MCF 10A (cell line): ENCODE measurements around the gene RABGAP1. TPM values are rescaled to one million over a fixed set of nuclear protein-coding genes. Genes with fewer than 3 reads are reported as not detected.

ENCODE experiments used
- BruUV-seq: library from RNA; stranded (reverse); fragments of 400-500 nt; replicated peaks from 2 replicates; lab custom pipeline; 2021; lab: Mats Ljungman, UMichigan
- CTCF ChIA-PET: fragments of 300-600 bp; sonication (Branson Sonifier 250); formaldehyde crosslinking; extraction: SDS; loops from one replicate; lab custom pipeline; 2021; ENCODE audit warnings: antibody characterized with exemption, inconsistent platforms; lab: Yijun Ruan, JAX
- POLR2A ChIA-PET: fragments of 300-600, 350-650 bp; sonication (Branson Sonifier 250); formaldehyde crosslinking; extraction: SDS; loops from one replicate; lab custom pipeline; 2020; ENCODE audit warnings: antibody characterized with exemption, inconsistent platforms; lab: Yijun Ruan, JAX
- DNase-seq: peaks from one replicate; pipeline ENCODE4 v3.0.0-alpha.2; 2018; ENCODE audit not compliant: unreplicated experiment
- H3K27ac Mint-ChIP-seq: one replicate; pipeline ENCODE4 v1.8.0; 2022; ENCODE audit warnings: mild to moderate bottlenecking, low read depth, mixed read lengths; ENCODE audit not compliant: unreplicated experiment
- H3K27me3 Mint-ChIP-seq: one replicate; pipeline ENCODE4 v1.8.0; 2022; ENCODE audit warnings: mixed read lengths; ENCODE audit not compliant: insufficient read depth, unreplicated experiment
- H3K36me3 Mint-ChIP-seq: one replicate; pipeline ENCODE4 v1.8.0; 2022; ENCODE audit warnings: mild to moderate bottlenecking, moderate library complexity, mixed read lengths; ENCODE audit not compliant: insufficient read depth, unreplicated experiment
- H3K4me1 Mint-ChIP-seq: one replicate; pipeline ENCODE4 v1.8.0; 2022; ENCODE audit warnings: mixed read lengths; ENCODE audit not compliant: insufficient read depth, unreplicated experiment
- H3K4me3 Mint-ChIP-seq: one replicate; pipeline ENCODE4 v1.8.0; 2022; ENCODE audit warnings: mild to moderate bottlenecking, moderate library complexity, mixed read lengths; ENCODE audit not compliant: unreplicated experiment
- H3K9me3 Mint-ChIP-seq: one replicate; pipeline ENCODE4 v1.8.0; 2022; ENCODE audit warnings: mixed read lengths; ENCODE audit not compliant: unreplicated experiment
- CTCF ChIP-seq: fragments of 200-600 bp; IDR thresholded peaks from one replicate; pipeline ENCODE4 v1.8.0; 2022; ENCODE audit warnings: antibody characterized with exemption, mild to moderate bottlenecking; ENCODE audit not compliant: unreplicated experiment
- intact Hi-C: fragments of 100-400 bp; cut with micrococcal nuclease; formaldehyde crosslinking; loops from 2 replicates; pipeline ENCODE4 v1.14.1; 2022
- total RNA-seq: library from RNA; stranded (reverse); gene quantifications from 2 replicates; pipeline ENCODE4 v1.2.3, GENCODE V29; 2022

RABGAP1 gene
- total RNA-seq, 1 experiment from 2014 or later, result 43.1 TPM

GRCh38 chr9:123065196-123065595 is 124.4 kb downstream of the RABGAP1 start:
- Mint-ChIP-seq H3K36me3 (peaks cover 38% of the 10 kb centered on the region), H3K9me3 (peaks cover 7% of the 10 kb centered on the region), H3K4me1 (peaks cover 37% of the 10 kb centered on the region), H3K27ac (no peak overlapping the region), H3K27me3 (no peaks in the 10 kb centered on the region), H3K4me3 (no peak overlapping the region)
- ChIA-PET CTCF (no interaction called here), POLR2A (interaction anchor here (1.0 kb wide), 1 partner anchor 161 kb away, joined by 3 read pairs; no protein-coding TSS in a partner anchor)
- no TSS peak for BruUV-seq
- TF ChIP-seq CTCF, result no peak
- no peak for DNase-seq
- intact Hi-C loops, result no loop called here

- H3K27me3 Mint-ChIP-seq, result no peaks in the 10 kb centered on the region
- no peak for DNase-seq
- ChIA-PET CTCF (interaction anchor here (0.6 to 5.0 kb wide), 4 partner anchors 8 to 477 kb away, joined by 3 to 28 read pairs (median 5); no protein-coding TSS in a partner anchor), POLR2A (no interaction called here)
- H3K4me3 Mint-ChIP-seq, result no peak overlapping the region
- peaks cover 37% of the 10 kb centered on the region for H3K4me1 Mint-ChIP-seq
- H3K9me3 Mint-ChIP-seq, result peaks cover 7% of the 10 kb centered on the region
- intact Hi-C loops, result no loop called here
- no peak for TF ChIP-seq CTCF
- H3K36me3 Mint-ChIP-seq, result peaks cover 55% of the 10 kb centered on the region
- no peak overlapping the region for H3K27ac Mint-ChIP-seq
- BruUV-seq, result no TSS peak
These were observed 126.3 kb downstream of the RABGAP1 start for GRCh38 chr9:123067136-123067535.

- H3K4me1 Mint-ChIP-seq, result peaks cover 26% of the 10 kb centered on the region
- POLR2A ChIA-PET, result no interaction called here
- peaks cover 61% of the 10 kb centered on the region for H3K36me3 Mint-ChIP-seq
- H3K27ac Mint-ChIP-seq, result peak overlapping the region; percentile 81
- intact Hi-C loops, result no loop called here
- BruUV-seq, result no TSS peak
- no peaks in the 10 kb centered on the region for H3K27me3 Mint-ChIP-seq
- H3K4me3 Mint-ChIP-seq, result no peak overlapping the region
- no peak for TF ChIP-seq CTCF
- DNase-seq, result peak; percentile 52
- CTCF ChIA-PET, result interaction anchor here (5.0 kb wide), 1 partner anchor 13 kb away, joined by 28 read pairs; no protein-coding TSS in a partner anchor
- H3K9me3 Mint-ChIP-seq, result peaks cover 2% of the 10 kb centered on the region
These were observed 128.2 kb downstream of the RABGAP1 start for GRCh38 chr9:123069010-123069481.

GRCh38 chr9:123070198-123070597 is 129.4 kb downstream of the RABGAP1 start:
- Mint-ChIP-seq H3K36me3 (peaks cover 67% of the 10 kb centered on the region), H3K4me3 (no peak overlapping the region), H3K9me3 (no peaks in the 10 kb centered on the region), H3K4me1 (peaks cover 25% of the 10 kb centered on the region), H3K27me3 (no peaks in the 10 kb centered on the region), H3K27ac (no peak overlapping the region)
- ChIA-PET POLR2A (no interaction called here), CTCF (interaction anchor here (0.6 to 5.0 kb wide), 2 partner anchors 11 to 234 kb away, joined by 3 to 28 read pairs; no protein-coding TSS in a partner anchor)
- BruUV-seq, result no TSS peak
- intact Hi-C loops, result no loop called here
- no peak for DNase-seq
- TF ChIP-seq CTCF, result no peak
